GM18526 (cell line): ENCODE data around the gene GPR4.

ENCODE experiments used
- POLR2A ChIP-seq: IDR thresholded peaks from 3 replicates; pipeline ENCODE4 v1.6.1; 2011; ENCODE audit not compliant: insufficient read length; ENCODE audit errors: extremely low read depth

Gene GPR4

DNA sequence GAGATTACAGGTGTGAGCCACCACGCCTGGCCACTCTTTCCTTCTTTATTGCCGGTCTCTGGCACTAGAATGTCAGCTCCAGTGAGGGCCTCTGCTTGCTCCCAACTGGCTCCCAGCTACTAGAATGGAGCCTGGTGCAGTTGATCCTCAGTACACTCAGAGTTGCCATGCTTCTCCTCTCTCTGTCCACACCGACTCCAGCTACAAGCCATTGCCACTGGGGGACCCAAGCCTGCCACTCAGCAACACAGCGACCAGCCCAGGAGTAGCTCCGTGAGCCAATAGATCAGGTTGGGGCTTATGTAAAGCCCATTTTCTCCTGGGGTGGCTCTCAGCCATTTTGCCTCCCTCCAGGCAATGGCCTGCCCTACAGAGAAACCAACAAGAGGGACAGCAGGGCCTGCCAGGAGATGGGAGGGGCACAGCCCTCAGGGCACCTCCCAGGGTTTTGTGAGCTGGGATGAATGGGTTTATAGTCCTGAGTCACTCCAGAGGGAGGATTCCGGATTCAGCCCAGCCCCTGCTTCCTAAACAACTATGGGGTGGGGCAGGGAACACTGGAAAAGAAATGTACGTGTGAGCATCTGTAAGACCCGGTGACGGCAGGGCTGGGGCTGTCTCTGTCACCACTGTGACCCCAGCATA lies 53.9 kb downstream of the GPR4 start:
- TF ChIP-seq POLR2A: no peak

DNA sequence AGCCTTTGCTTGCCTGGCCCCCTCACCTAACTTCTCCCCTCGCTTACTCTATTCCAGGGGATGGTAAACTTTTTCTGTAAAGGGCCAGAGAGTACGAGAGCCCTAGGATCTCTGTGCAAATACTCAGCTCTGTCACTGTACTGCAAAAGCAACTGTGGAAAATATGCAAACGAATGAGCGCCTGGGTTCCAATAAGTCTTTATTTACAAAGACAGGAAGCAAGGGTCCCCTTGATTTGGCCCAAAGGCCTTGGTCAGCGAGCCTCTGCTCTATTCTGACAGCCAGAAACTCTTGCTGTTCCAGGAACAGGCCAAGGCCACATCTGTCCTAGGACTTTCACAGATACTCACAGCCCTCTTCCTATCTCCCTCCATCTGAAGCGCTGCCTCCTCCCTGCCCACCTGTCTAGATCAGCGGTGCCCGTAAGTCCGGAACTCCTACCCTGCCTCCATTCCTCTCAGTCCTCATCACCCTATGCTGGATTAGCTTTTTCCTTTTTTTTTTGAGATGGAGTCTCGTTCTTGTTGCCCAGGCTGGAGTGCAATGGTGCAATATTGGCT lies 54.7 kb downstream of the GPR4 start:
- TF ChIP-seq POLR2A: no peak

DNA sequence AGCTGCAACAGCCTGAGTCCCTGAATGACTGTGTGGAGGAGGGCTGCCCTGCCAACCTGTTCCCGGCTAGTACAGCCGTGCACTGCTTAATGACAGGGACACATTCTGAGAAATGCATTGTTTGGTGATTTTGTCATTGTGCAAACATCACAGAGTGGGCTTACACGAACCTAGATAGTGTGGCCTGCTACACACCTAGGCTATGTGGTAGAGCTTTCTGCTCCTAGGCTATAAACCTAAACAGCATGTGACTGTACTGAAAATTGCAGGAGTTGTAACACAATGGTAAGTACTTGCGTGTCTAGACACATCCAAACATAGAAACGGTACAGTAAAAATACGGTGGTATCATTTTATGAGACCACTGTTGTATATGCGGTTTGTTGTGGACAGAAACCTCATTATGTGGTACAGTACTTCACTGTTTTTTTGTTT lies 59.8 kb downstream of the GPR4 start:
- TF ChIP-seq POLR2A: no peak
